Endothelial cell of umbilical vein (primary cell): Measurements from ENCODE around the gene OPCML. TPM values are rescaled to one million over a fixed set of nuclear protein-coding genes. Genes with fewer than 3 reads are reported as not detected.

Experiments
- BruUV-seq: library from RNA; stranded (reverse); fragments of 400-500 nt; replicated peaks from 2 replicates; lab custom pipeline; 2021; lab: Mats Ljungman, UMichigan
- CTCF ChIA-PET: fragments of 300-600, 350-600 bp; sonication (Branson Sonifier 250); formaldehyde crosslinking; loops from one replicate; lab custom pipeline; 2021; ENCODE audit warnings: antibody characterized with exemption, inconsistent platforms; lab: Charles Lee
- POLR2A ChIA-PET: fragments of 300-600, 350-600 bp; sonication (Branson Sonifier 250); formaldehyde crosslinking; loops from one replicate; lab custom pipeline; 2021; ENCODE audit warnings: antibody characterized with exemption, inconsistent platforms; lab: Charles Lee
- DNase-seq: peaks from one replicate; pipeline ENCODE4 v3.0.0-alpha.2; 2011; ENCODE audit warnings: low read depth, low spot score
- FAIRE-seq: peaks from 2 replicates; lab custom pipeline; 2011; peaks lifted over from hg19 to GRCh38; lab: Jason Lieb, UNC
- H2AFZ ChIP-seq: 2 replicates; pipeline ENCODE4 v1.6.0; 2012; ENCODE audit warnings: low read depth, low read length, control low read depth, inconsistent platforms
- H3K27ac ChIP-seq: 2 replicates; pipeline ENCODE4 v1.5.1; 2011; ENCODE audit warnings: low read depth, mild to moderate bottlenecking, control low read depth, low read length, moderate library complexity; ENCODE audit not compliant: insufficient read depth
- H3K27me3 ChIP-seq, 2 experiments: 2 replicates each; pipeline versions ENCODE4 v1.6.0 to v1.6.1; 2011; ENCODE audit warnings: low read length in 2 of 2, mixed read lengths in 1 of 2; ENCODE audit not compliant: control insufficient read depth in 2 of 2, insufficient read depth in 2 of 2
- H3K36me3 ChIP-seq, 2 experiments: 2 replicates in 1 of 2; 3 replicates in 1 of 2; pipeline ENCODE4 v1.5.1; 2011; ENCODE audit warnings: low read length in 2 of 2, mild to moderate bottlenecking in 1 of 2, moderate library complexity in 1 of 2; ENCODE audit not compliant: control insufficient read depth in 2 of 2, insufficient read depth in 2 of 2; ENCODE audit errors: extremely low read depth in 1 of 2
- H3K4me1 ChIP-seq: 3 replicates; pipeline ENCODE4 v1.5.1; 2011; ENCODE audit warnings: mild to moderate bottlenecking, low read length; ENCODE audit not compliant: control insufficient read depth, insufficient read depth; ENCODE audit errors: extremely low read depth
- H3K4me2 ChIP-seq: 2 replicates; pipeline ENCODE4 v1.6.1; 2011; ENCODE audit warnings: low read length, control low read depth, mixed read lengths; ENCODE audit not compliant: insufficient read depth
- H3K4me3 ChIP-seq, 3 experiments: fragments of 200-600 bp in 1 of 3; sonication (generic), shearing (Covaris generic) in 1 of 3; replicated peaks in 1 of 3; 2 replicates each; pipeline ENCODE4 v1.5.1; 2011 to 2016; ENCODE audit warnings: control low read depth in 3 of 3, low read length in 3 of 3, mild to moderate bottlenecking in 2 of 3, inconsistent platforms in 1 of 3, low read depth in 1 of 3, moderate library complexity in 1 of 3; ENCODE audit not compliant: insufficient read depth in 1 of 3
- H3K79me2 ChIP-seq: 2 replicates; pipeline ENCODE4 v1.6.0; 2012; ENCODE audit warnings: low read length, inconsistent platforms; ENCODE audit not compliant: control insufficient read depth, insufficient read depth
- H3K9ac ChIP-seq: replicated peaks from 2 replicates; pipeline ENCODE3; 2011; ENCODE audit warnings: low read length, control low read depth; ENCODE audit not compliant: insufficient read depth; ENCODE audit errors: extremely low read depth
- H3K9me1 ChIP-seq: replicated peaks from 3 replicates; pipeline ENCODE4 v1.6.0; 2011; ENCODE audit warnings: mild to moderate bottlenecking, low read length; ENCODE audit not compliant: control insufficient read depth, insufficient read depth; ENCODE audit errors: extremely low read depth
- H3K9me3 ChIP-seq: replicated peaks from 2 replicates; pipeline ENCODE4 v1.5.1; 2012; ENCODE audit warnings: low read length, inconsistent platforms; ENCODE audit not compliant: control insufficient read depth, insufficient read depth
- H4K20me1 ChIP-seq: replicated peaks from 2 replicates; pipeline ENCODE3; 2011; ENCODE audit warnings: mild to moderate bottlenecking, low read length; ENCODE audit not compliant: control insufficient read depth, insufficient read depth; ENCODE audit errors: extremely low read depth
- CTCF ChIP-seq, 2 donors: IDR thresholded peaks; 1 replicate in 1 of 2; 2 replicates in 1 of 2; pipeline ENCODE4 v1.5.1; 2011; ENCODE audit warnings: low read length in 2 of 2, mild to moderate bottlenecking in 2 of 2, moderate library complexity in 2 of 2, control low read depth in 1 of 2, inconsistent platforms in 1 of 2, low read depth in 1 of 2; ENCODE audit not compliant: insufficient read depth in 1 of 2; ENCODE audit errors: extremely low read depth in 1 of 2
- EZH2 ChIP-seq: IDR thresholded peaks from 2 replicates; pipeline ENCODE4 v1.6.1; 2012; ENCODE audit warnings: borderline replicate concordance, low read depth, mild to moderate bottlenecking, moderate library complexity, low read length, inconsistent platforms; ENCODE audit not compliant: severe bottlenecking
- FOS ChIP-seq: IDR thresholded peaks from 2 replicates; pipeline ENCODE4 v1.6.1; 2011; ENCODE audit warnings: mild to moderate bottlenecking, low read length, moderate library complexity, borderline replicate concordance; ENCODE audit not compliant: insufficient read depth
- GATA2 ChIP-seq: IDR thresholded peaks from 2 replicates; pipeline ENCODE4 v1.7.0; 2011; ENCODE audit warnings: low read depth, mild to moderate bottlenecking, moderate library complexity, mixed read lengths, low read length; ENCODE audit not compliant: insufficient read length, insufficient read depth
- JUN ChIP-seq: IDR thresholded peaks from 2 replicates; pipeline ENCODE4 v1.6.1; 2011; ENCODE audit warnings: borderline replicate concordance, low read depth; ENCODE audit not compliant: insufficient read length, insufficient read depth
- MAX ChIP-seq: IDR thresholded peaks from 2 replicates; pipeline ENCODE4 v1.6.1; 2011; ENCODE audit not compliant: insufficient read depth, insufficient read length
- MYC ChIP-seq: IDR thresholded peaks from one replicate; pipeline ENCODE4 v1.6.1; 2011; ENCODE audit warnings: mild to moderate bottlenecking, low read depth, low read length
- POLR2A ChIP-seq: IDR thresholded peaks from 2 replicates; pipeline ENCODE4 v1.6.1; 2012; ENCODE audit warnings: low read depth, mild to moderate bottlenecking, control low read depth, low read length
- POLR2AphosphoS5 ChIP-seq: IDR thresholded peaks from 2 replicates; pipeline ENCODE4 v1.6.1; 2012; ENCODE audit warnings: low read depth, mild to moderate bottlenecking, control low read depth, low read length, moderate library complexity; ENCODE audit not compliant: insufficient read depth
- dilution Hi-C: fragments of 300-500 bp; cut with MboI; formaldehyde crosslinking; loops from one replicate; pipeline ENCODE4 v1.15.0; 2019; ENCODE audit warnings: low sequenced_read_pairs; ENCODE audit not compliant: extremely low pct_ligation_motif_present
- intact Hi-C: fragments of 100-400 bp; cut with micrococcal nuclease; formaldehyde crosslinking; loops from one replicate; pipeline ENCODE4 v1.10.0; 2022
- polyA plus RNA-seq, 4 experiments: library from polyadenylated mRNA; depleted of rRNA in 3 of 4; stranded (reverse) in 3 of 4; unstranded in 1 of 4; fragments of >200 nt; gene quantifications; 2 replicates each; pipeline versions ENCODE4 v1.2.1 to v1.2.3, GENCODE V29; 2011 to 2012; ENCODE audit warnings: missing spikeins in 1 of 4
- total RNA-seq: library from RNA; stranded (reverse); gene quantifications from 2 replicates; pipeline ENCODE4 v1.2.3, GENCODE V29; 2021

OPCML gene
- total and polyA plus RNA-seq, 2 donors (not counting 3 experiments of a cell fraction or from before 2014, with no cell fraction given): not detected

- Histone ChIP-seq H3K9ac (no peak overlapping the region), H3K4me3 (no peak overlapping the region), H3K36me3 (no peaks in the 10 kb centered on the region), H3K79me2 (no peaks in the 10 kb centered on the region), H3K27ac (no peak overlapping the region), H3K27me3 (no peaks in the 10 kb centered on the region), H3K9me3 (no peaks in the 10 kb centered on the region), H3K9me1 (no peaks in the 10 kb centered on the region), H4K20me1 (no peaks in the 10 kb centered on the region), H3K4me1 (no peaks in the 10 kb centered on the region), H3K4me2 (no peak overlapping the region), H2AFZ (no peak overlapping the region)
- ChIA-PET POLR2A (no interaction called here), CTCF (interaction anchor here (0.6 kb wide), 1 partner anchor 1305 kb away, joined by 4 read pairs; no protein-coding TSS in a partner anchor)
- TF ChIP-seq GATA2 (no peak), MAX (no peak), EZH2 (no peak), MYC (no peak), POLR2AphosphoS5 (no peak), FOS (no peak), CTCF (IDR thresholded peaks at IDR 0.05; ENCODE audit: extremely low read depth in 1 of 2, insufficient read depth in 1 of 2, low read depth in 1 of 2, low read length in 2 of 2) (no peak), POLR2A (no peak), JUN (no peak)
- dilution Hi-C loops (no loop called here), intact Hi-C loops (no loop called here)
- no TSS peak for BruUV-seq
- no peak for FAIRE-seq
- DNase-seq: no peak
These were observed 687.2 kb downstream of the OPCML start for GRCh38 chr11:132844956-132845696.
